HepG2 (cell line): Measurements from ENCODE around the gene MEAK7. TPM values are rescaled to one million over a fixed set of nuclear protein-coding genes. Genes with fewer than 3 reads are reported as not detected.

Experiments used
- ATAC-seq: fragments of 200-7000 bp; cut with Tn5 transposase; 3 replicates; pipeline ENCODE4 v1.9.1; 2020; ENCODE audit warnings: mild to moderate bottlenecking, moderate library complexity
- BruUV-seq: library from RNA; stranded (reverse); fragments of 400-500 nt; replicated peaks from 2 replicates; lab custom pipeline; 2021; lab: Mats Ljungman, UMichigan
- CTCF ChIA-PET: fragments of 300-600 bp; formaldehyde crosslinking; extraction: SDS; loops from one replicate; lab custom pipeline; 2021; ENCODE audit warnings: low total read pairs, inconsistent platforms, low intra/inter-chr PET ratio; lab: Yijun Ruan, JAX
- POLR2A ChIA-PET: fragments of 350-600 bp; sonication (Branson Sonifier 250); formaldehyde crosslinking; loops from one replicate; lab custom pipeline; 2020; ENCODE audit warnings: antibody characterized with exemption, inconsistent platforms; lab: Yijun Ruan, JAX
- DNase-seq: peaks from one replicate; pipeline ENCODE4 v3.0.0-alpha.2; 2015; ENCODE audit warnings: low spot score
- FAIRE-seq: peaks from 3 replicates; lab custom pipeline; 2011; peaks lifted over from hg19 to GRCh38; lab: Jason Lieb, UNC
- H2AFZ ChIP-seq: one replicate; pipeline ENCODE4 v1.6.1; 2011; ENCODE audit warnings: low read length, inconsistent platforms
- H3K27ac ChIP-seq: fragments of 300-600 bp; 3 replicates; pipeline ENCODE4 v1.8.0; 2011; ENCODE audit warnings: mixed run types, mild to moderate bottlenecking, mixed read lengths, low read length, inconsistent platforms; ENCODE audit not compliant: insufficient read depth; ENCODE audit errors: extremely low read length
- H3K27me3 ChIP-seq, 2 experiments: fragments of 200-600 bp in 1 of 2; 2 replicates in 1 of 2; 3 replicates in 1 of 2; pipeline versions ENCODE4 v1.6.0 to v1.8.0; 2011; ENCODE audit warnings: low read length in 2 of 2, mild to moderate bottlenecking in 2 of 2, moderate library complexity in 2 of 2, inconsistent platforms in 1 of 2; ENCODE audit not compliant: insufficient read depth in 2 of 2, control insufficient read depth in 1 of 2
- H3K36me3 ChIP-seq, 2 experiments: fragments of 200-600 bp in 1 of 2; replicated peaks in 1 of 2; 2 replicates in 1 of 2; 3 replicates in 1 of 2; pipeline versions ENCODE4 v1.5.1 to v1.8.0; 2011; ENCODE audit warnings: low read length in 2 of 2, inconsistent platforms in 1 of 2; ENCODE audit not compliant: insufficient read depth in 2 of 2, control insufficient read depth in 1 of 2
- H3K4me1 ChIP-seq: 2 replicates; pipeline ENCODE4 v1.5.1; 2012; ENCODE audit warnings: low read length, inconsistent platforms; ENCODE audit not compliant: insufficient read depth
- H3K4me2 ChIP-seq: 2 replicates; pipeline ENCODE4 v1.6.0; 2011; ENCODE audit warnings: low read depth, low read length, inconsistent platforms
- H3K4me3 ChIP-seq, 3 experiments: fragments of 200-600 bp in 1 of 3; sonication (generic), shearing (Covaris generic) in 1 of 3; replicated peaks in 1 of 3; 2 replicates each; pipeline ENCODE4 v1.5.1; 2011 to 2016; ENCODE audit warnings: low read length in 3 of 3, inconsistent platforms in 2 of 3, low read depth in 2 of 3, mild to moderate bottlenecking in 2 of 3, control low read depth in 1 of 3, mixed read lengths in 1 of 3; ENCODE audit not compliant: insufficient read depth in 1 of 3
- H3K79me2 ChIP-seq: one replicate; pipeline ENCODE4 v1.6.1; 2011; ENCODE audit warnings: low read length, inconsistent platforms; ENCODE audit not compliant: insufficient read depth
- H3K9ac ChIP-seq: 2 replicates; pipeline ENCODE4 v1.6.0; 2011; ENCODE audit warnings: mild to moderate bottlenecking, low read depth, low read length, inconsistent platforms; ENCODE audit not compliant: insufficient read depth
- H3K9me3 ChIP-seq: 2 replicates; pipeline ENCODE4 v1.5.1; 2012; ENCODE audit warnings: mild to moderate bottlenecking, low read length
- H4K20me1 ChIP-seq: 2 replicates; pipeline ENCODE4 v1.6.0; 2011; ENCODE audit warnings: inconsistent platforms, mild to moderate bottlenecking, low read length, moderate library complexity; ENCODE audit not compliant: insufficient read depth
- ARHGAP35 ChIP-seq: sonication (generic); formaldehyde crosslinking; IDR thresholded peaks from 2 replicates; pipeline ENCODE4 v1.9.0; 2022; ENCODE audit warnings: mild to moderate bottlenecking, inconsistent platforms, moderate library complexity, missing genetic modification reagents, borderline replicate concordance
- ATRX ChIP-seq: sonication (generic); formaldehyde crosslinking; IDR thresholded peaks from 2 replicates; pipeline ENCODE4 v1.4.0; 2020; ENCODE audit warnings: missing genetic modification reagents, borderline replicate concordance
- BRF2 ChIP-seq: sonication (generic); formaldehyde crosslinking; IDR thresholded peaks from 2 replicates; pipeline ENCODE4 v1.8.1; 2022; ENCODE audit warnings: mild to moderate bottlenecking, missing genetic modification reagents
- FOXK2 ChIP-seq: fragments of 450-650 bp; IDR thresholded peaks from 2 replicates; pipeline ENCODE4 v1.6.1; 2016
- MTA3 ChIP-seq: sonication (generic); formaldehyde crosslinking; IDR thresholded peaks from 2 replicates; pipeline ENCODE4 v1.4.0; 2020; ENCODE audit warnings: missing genetic modification reagents
- SOX13 ChIP-seq, 3 experiments: fragments of 450-650 bp in 1 of 3; sonication (generic) in 1 of 3; formaldehyde crosslinking in 1 of 3; IDR thresholded peaks in 2 of 3; conservative IDR thresholded peaks in 1 of 3; 2 replicates each; pipeline versions ENCODE4 v1.5.0 to v1.6.1; 2016 to 2020; ENCODE audit warnings: antibody characterized with exemption in 1 of 3, mild to moderate bottlenecking in 1 of 3, missing compliant biosample characterization in 1 of 3, missing genetic modification reagents in 1 of 3, moderate library complexity in 1 of 3
- SP5 ChIP-seq: IDR thresholded peaks from 2 replicates; pipeline ENCODE4 v1.6.1; 2016; ENCODE audit warnings: low read depth, borderline replicate concordance
- SRSF9 ChIP-seq: fragments of 200-400 bp; formaldehyde crosslinking; IDR thresholded peaks from 2 replicates; pipeline ENCODE4 v1.6.1; 2018; ENCODE audit warnings: borderline replicate concordance, mild to moderate bottlenecking, low read depth, low read length; ENCODE audit not compliant: insufficient read depth, poor library complexity, severe bottlenecking
- TGIF2 ChIP-seq: IDR thresholded peaks from 2 replicates; pipeline ENCODE4 v1.6.1; 2016; ENCODE audit warnings: control low read depth, missing compliant biosample characterization
- ZEB1 ChIP-seq: IDR thresholded peaks from 2 replicates; pipeline ENCODE4 v1.6.1; 2012; ENCODE audit warnings: mild to moderate bottlenecking, low read depth, inconsistent platforms; ENCODE audit not compliant: insufficient replicate concordance
- ZFP91 ChIP-seq: sonication (generic); formaldehyde crosslinking; IDR thresholded peaks from 2 replicates; pipeline ENCODE4 v1.9.0; 2022; ENCODE audit warnings: missing genetic modification reagents, mild to moderate bottlenecking, borderline replicate concordance
- ZIK1 ChIP-seq: sonication (generic); formaldehyde crosslinking; IDR thresholded peaks from 2 replicates; pipeline ENCODE4 v1.5.0; 2020; ENCODE audit warnings: mild to moderate bottlenecking, low read depth, missing genetic modification reagents, borderline replicate concordance
- ZKSCAN8 ChIP-seq: IDR thresholded peaks from 2 replicates; pipeline ENCODE4 v1.6.1; 2016; ENCODE audit warnings: borderline replicate concordance, missing genetic modification reagents, missing compliant biosample characterization
- ZNF337 ChIP-seq: sonication (generic); formaldehyde crosslinking; IDR thresholded peaks from 2 replicates; pipeline ENCODE4 v1.5.1; 2020; ENCODE audit warnings: missing genetic modification reagents, low read depth, mild to moderate bottlenecking, borderline replicate concordance
- ZNF33A ChIP-seq: sonication (generic); formaldehyde crosslinking; IDR thresholded peaks from 2 replicates; pipeline ENCODE4 v1.5.1; 2020; ENCODE audit warnings: missing genetic modification reagents, mild to moderate bottlenecking, moderate library complexity, borderline replicate concordance
- ZNF367 ChIP-seq: sonication (generic); formaldehyde crosslinking; IDR thresholded peaks from 2 replicates; pipeline ENCODE4 v1.4.0; 2020; ENCODE audit warnings: missing genetic modification reagents, borderline replicate concordance
- ZNF629 ChIP-seq: sonication (generic); formaldehyde crosslinking; conservative IDR thresholded peaks from 2 replicates; pipeline ENCODE4 v1.5.0; 2020; ENCODE audit warnings: missing genetic modification reagents
- ZNF740 ChIP-seq: sonication (generic); formaldehyde crosslinking; IDR thresholded peaks from 2 replicates; pipeline ENCODE4 v1.4.0; 2020; ENCODE audit warnings: missing genetic modification reagents
- WGBS: methylation state at CpG from one replicate; pipeline ENCODE4 v1.1.6; 2017; ENCODE audit warnings: low lambda C conversion rate; 5-methylcytosine and 5-hydroxymethylcytosine counted together
- in situ Hi-C: cut with HindIII; loops from 2 replicates; pipeline ENCODE4 v1.10.0; 2017; ENCODE audit warnings: low pct_unique_long_range_greater_than_20kb; ENCODE audit not compliant: extremely low pct_ligation_motif_present
- intact Hi-C: fragments of 100-400 bp; cut with micrococcal nuclease; formaldehyde crosslinking; loops from one replicate; pipeline ENCODE4 v1.10.0; 2022; ENCODE audit not compliant: unreplicated experiment
- polyA plus RNA-seq, 8 experiments: library from polyadenylated mRNA; depleted of rRNA in 3 of 8; stranded (reverse) in 7 of 8; unstranded in 1 of 8; fragments of >200 nt; fragmentation: Illumina TruSeq in 4 of 8; extraction: Trizol in 4 of 8; gene quantifications; 2 replicates each; pipeline versions ENCODE4 v1.2.1 to v1.2.3, GENCODE V29; 2011 to 2016; ENCODE audit warnings: low read depth in 4 of 8, missing spikeins in 1 of 8, mixed read lengths in 1 of 8; ENCODE audit not compliant: insufficient read depth in 1 of 8
- total RNA-seq, 5 experiments: library from RNA; depleted of rRNA; stranded (reverse); fragments of >200 nt; fragmentation: Illumina TruSeq; extraction: Trizol; gene quantifications; 2 replicates each; pipeline ENCODE4 v1.2.3, GENCODE V29; 2016; ENCODE audit warnings: low read depth in 1 of 5

Gene MEAK7
- total and polyA plus RNA-seq, 2 of the 13 experiments (the other 11 are each of a cell fraction or from before 2014, with no cell fraction given), result 11.8 to 14.7 TPM

- TF ChIP-seq ZKSCAN8 (CRISPR knock-in tag), result no peak
- TF ChIP-seq ZFP91 (CRISPR knock-in tag), result no peak
Measured at GRCh38 chr16:84499638-84500037, 4.8 kb downstream of the MEAK7 start (continued).

GRCh38 chr16:84498859-84499620 is 5.4 kb downstream of the MEAK7 start:
- no peaks in the 10 kb centered on the region for H3K27me3 ChIP-seq
- H3K9ac ChIP-seq, result no peak overlapping the region
- POLR2A ChIA-PET, result no interaction called here
- no peaks in the 10 kb centered on the region for H4K20me1 ChIP-seq
- DNase-seq (no peak), FAIRE-seq (no peak), ATAC-seq (no peak)
- peaks cover 14% of the 10 kb centered on the region for H3K4me1 ChIP-seq
- no peak overlapping the region for H3K4me3 ChIP-seq
- H3K4me2 ChIP-seq, result no peak overlapping the region
- no TSS peak for BruUV-seq
- no peaks in the 10 kb centered on the region for H3K9me3 ChIP-seq
- peaks cover 1% of the 10 kb centered on the region for H3K79me2 ChIP-seq
- H3K27ac ChIP-seq, result no peak overlapping the region
- no peak overlapping the region for H2AFZ ChIP-seq
- CTCF ChIA-PET, result no interaction called here
- TF ChIP-seq SOX13 (IDR thresholded peaks at IDR 0.05), result no peak
- TF ChIP-seq SOX13 (CRISPR knock-in tag; conservative IDR thresholded peaks at IDR 0.05 in 1 of 2, IDR thresholded peaks at IDR 0.05 in 1 of 2), result no peak
- TF ChIP-seq SP5, result no peak
- TF ChIP-seq ZNF367, result no peak
- TF ChIP-seq BRF2, result no peak
- TF ChIP-seq ZNF629 (CRISPR knock-in tag), result no peak
- no peak for TF ChIP-seq SRSF9
- TF ChIP-seq FOXK2, result no peak
- TF ChIP-seq TGIF2 (CRISPR knock-in tag), result no peak
- TF ChIP-seq ARHGAP35, result no peak
- TF ChIP-seq ZNF337 (CRISPR knock-in tag), result no peak
- no peak for TF ChIP-seq ZEB1
- TF ChIP-seq ZIK1, result no peak
- TF ChIP-seq ZNF33A (CRISPR knock-in tag), result no peak
- TF ChIP-seq ATRX (CRISPR knock-in tag), result no peak
- no peak for TF ChIP-seq ZNF740 (CRISPR knock-in tag)
- TF ChIP-seq MTA3 (CRISPR knock-in tag), result no peak
- peaks cover 6 to 16% of the 10 kb centered on the region in 2 experiments; a peak in 3 of 5 replicates for H3K36me3 ChIP-seq
- intact Hi-C loops, result no loop called here
- in situ Hi-C loops, result no loop called here
- WGBS, result 90% methylated on average over 13 of the region's 13 CpGs
